HG02623 (cell line): ENCODE measurements around the gene BCL2L1.
"Not testable (repeated sequence)": the region's sequence is repeated elsewhere in the genome, so short reads cannot be mapped to it uniquely, and the experiment has no call there.

Experiments used
- ATAC-seq: cut with Tn5 transposase; IDR thresholded peaks from one replicate; pipeline ENCODE4 v1.9.1; 2021; ENCODE audit warnings: moderate library complexity; ENCODE audit not compliant: unreplicated experiment

Gene BCL2L1

DNA sequence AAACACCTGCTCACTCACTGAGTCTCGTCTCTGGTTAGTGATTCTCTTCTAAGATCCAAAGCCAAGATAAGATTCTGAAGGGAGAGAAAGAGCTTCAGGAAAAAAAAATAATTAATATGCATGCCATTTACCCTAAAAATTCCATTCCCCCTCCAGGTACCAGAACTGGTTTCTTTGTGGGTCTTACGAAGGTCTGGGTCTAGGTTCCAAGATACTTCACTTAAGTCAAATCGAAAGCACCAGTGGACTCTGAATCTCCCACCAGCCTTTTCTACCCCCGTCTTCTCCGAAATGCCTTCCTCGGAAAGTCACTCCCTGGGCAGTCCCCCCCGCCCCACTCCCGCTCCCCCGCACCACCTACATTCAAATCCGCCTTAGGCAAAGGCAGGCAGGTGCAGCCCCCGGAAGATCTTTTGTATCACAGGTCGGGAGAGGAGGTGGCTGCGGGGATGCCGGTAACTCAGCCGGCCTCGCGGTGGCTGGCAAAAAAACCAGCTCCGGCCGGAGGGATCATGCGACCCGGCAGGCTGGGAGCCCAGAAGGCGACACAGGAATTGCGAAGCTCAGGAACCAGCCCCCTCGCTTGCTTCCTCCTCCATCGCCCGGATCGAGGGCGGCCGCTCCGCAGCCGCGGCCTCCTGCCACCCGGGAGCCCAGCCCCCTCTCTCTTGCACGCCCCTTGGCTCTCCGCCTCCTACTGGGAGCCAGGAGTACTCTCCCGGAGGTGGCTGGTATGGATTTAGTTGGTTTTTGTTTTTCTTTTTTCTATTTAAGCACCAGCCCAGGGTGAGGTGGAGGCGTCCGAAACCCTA is at the start of gene BCL2L1:
TSS of gene BCL2L1 (minus strand) at position 612 of the 812 bp plus-strand sequence. CDS start 650 bp downstream, outside the sequence.
- peak; percentile 17 for ATAC-seq

DNA sequence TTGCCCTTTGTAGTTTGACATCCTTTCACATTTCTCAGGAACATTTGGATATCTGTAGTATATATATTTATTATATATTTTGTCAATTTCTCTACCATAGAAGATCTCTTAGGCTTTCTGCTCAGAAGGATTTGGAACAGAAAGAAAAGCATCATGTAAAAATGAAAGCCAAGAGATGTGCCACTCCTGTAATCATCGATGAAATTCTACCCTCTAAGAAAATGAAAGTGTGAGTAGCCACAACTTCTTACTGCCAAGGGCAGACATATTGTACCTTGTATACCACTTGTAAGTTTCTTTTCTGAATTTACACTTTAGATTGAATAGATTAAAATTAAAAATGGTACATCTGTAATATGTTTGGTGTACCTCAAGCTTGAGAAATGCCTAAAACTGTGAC is 47.6 kb upstream of the BCL2L1 start:
- ATAC-seq, result no peak

DNA sequence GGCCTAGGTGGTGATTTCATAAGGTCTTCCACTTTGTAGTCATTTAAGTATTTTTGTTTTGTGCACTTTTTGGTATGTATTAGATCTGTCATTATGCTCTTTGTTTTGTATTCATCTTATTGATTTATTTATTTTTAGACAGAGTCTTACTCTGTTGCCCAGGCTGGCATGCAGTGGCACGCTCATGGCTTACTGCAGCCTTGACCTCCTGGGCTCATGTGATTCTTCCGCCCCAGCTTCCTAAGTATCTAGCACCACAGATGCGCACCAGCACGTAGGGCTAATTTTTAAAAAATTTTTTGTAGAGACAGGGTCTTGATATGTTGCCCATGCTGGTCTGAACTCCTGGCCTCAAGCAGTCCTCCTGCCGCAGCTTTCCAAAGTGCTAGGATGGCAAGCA is 47.0 kb upstream of the BCL2L1 start:
- no peak for ATAC-seq

DNA sequence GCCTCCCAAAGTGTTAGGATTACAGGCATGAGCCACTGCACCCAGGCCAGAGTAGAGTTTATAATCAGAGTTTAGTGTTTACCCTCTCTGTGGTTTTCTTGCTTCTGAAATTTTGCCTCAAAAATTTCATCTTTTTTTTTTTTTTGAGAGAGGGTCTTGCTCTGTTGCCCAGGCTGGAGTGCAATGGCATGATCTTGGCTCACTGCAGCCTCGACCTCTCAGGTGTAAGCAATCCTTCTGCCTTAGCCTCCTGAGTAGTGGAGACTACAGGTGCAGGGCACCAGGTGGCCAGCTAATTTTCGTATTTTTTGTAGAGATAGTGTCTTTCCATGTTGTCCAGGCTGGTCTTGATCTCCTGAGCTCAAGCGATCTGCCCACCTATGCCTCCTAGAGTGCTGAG is 45.1 kb upstream of the BCL2L1 start:
- no peak for ATAC-seq

DNA sequence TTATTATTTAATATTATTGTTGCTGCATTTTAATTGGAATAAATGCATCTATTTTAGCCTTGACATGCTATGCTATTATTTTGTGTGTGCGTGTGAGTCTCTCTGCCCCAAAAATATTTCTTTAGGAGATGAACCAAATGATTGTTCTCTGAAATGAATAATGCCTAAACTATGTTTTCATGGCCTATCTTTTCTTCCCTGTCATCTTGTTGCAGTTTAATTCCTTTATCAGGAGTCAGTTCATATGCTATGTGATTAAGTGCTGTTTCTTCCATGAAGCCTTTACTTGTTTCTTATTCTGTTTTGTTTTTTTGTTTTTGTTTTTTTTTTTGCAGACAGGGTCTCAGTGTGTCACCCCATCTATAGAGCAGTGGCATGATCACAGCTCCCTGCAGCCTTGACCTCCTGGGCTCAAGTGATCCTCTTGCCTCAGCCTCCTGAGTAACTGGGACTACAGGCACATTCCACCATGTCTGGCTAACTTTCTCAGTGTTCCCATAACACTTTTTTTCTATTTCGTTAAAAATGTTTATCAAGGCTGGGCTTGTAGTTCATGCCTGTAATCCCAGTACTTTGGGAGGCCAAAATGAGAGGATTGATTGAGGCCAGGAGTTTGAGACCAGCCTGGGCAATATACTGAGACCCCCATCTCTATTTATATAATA is 42.1 kb upstream of the BCL2L1 start:
- ATAC-seq, result no peak

DNA sequence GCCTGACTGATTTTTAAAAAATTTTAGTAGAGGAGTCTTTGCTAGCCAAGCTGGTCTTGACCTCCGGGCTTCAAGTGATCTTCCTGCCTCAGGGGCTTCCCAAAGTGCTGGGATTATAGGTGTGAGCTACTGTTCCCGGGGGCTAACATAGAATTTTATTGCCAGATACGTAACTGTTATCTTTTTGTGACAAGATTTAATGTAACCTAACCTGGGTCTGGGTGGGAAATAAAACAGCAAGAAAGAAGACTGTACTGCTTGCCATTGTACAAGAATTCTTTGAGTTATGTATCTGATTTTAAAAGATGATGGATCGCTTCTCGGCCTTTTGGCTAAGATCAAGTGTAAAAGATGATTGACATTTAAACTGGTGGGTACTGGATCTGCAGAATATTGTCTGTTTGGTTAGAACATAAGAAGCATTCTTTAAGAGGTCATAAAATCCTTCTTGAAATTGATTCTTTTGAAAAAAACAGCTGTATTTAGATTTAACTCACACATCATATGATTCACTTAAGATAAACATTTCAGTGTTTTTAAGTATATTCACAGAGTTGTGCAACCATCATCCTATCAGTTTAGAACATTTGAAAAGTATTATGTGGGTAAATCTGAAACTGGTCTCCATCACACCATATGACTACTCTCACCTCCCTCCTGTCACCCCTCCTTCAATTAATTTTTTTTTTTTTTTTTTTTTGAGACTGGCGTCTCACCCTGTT is 38.0 kb upstream of the BCL2L1 start:
- ATAC-seq, result no peak

DNA sequence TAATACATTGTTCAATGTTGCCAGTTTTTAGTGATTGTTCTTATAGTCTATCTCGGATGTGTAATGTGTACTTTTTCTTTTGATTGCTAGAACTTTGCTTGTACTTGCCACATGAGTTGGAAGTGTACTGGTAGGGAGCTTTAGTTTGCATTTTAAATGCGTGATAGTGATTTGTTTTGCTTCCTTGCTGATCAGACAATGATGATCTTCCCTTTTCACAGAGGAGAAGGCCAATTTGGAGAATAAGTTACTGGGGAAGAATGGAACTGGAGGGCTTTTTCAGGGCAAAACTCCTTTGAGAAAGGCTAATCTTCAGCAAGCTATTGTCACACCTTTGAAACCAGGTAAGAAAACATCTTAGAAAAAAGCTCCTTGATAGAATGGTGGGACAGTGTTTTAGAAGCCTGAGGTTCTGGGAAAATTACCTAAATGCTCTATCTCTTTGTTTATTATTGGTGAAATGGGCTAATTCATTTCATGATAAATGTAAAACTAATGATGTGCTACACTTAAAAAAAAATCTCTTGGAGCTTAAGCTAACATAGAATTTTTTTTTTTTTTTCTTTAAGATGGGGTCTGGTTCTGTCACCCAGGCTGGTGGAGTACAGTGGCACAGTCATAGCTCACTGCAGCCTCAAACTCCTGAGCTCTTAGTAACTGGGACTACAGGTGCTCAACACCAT is 37.3 kb upstream of the BCL2L1 start:
- ATAC-seq, result no peak

DNA sequence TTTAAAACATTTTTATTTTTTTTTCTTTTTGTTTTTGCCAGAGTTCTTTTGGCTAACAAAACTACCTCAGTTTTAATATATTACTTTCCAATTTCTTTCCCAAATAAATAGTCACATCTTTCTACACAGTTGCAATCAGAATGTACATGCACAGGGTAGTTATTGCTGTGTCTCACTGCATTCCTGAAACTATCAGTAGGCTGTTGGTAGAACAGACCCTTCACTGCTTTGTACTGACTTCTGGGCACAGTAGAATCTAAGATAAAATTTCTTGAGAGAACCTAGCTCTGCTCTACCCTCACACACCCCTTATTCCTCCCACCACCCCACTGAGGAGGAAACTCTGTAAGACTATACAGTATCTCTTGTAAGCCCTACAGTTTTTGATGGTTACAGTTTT is 36.3 kb upstream of the BCL2L1 start:
- ATAC-seq, result no peak

DNA sequence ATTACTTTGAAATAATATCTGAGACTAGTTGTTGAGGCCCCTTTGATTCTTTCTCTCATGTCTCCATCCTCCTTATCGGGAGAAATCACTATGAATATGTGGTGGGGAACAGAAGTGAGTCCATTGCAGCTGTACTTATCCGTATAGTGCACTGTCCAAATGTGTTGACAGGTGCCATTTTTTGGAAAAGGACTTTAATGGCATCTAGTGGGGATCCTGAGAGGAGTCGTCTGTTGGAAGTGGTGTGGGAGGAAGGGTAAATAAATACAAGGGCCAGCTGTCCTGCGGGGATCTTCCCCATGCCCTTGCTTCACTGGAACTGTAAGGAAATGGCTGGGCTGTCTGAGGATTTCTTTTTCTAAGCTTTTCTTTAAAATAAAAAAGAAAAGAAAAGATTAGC is 35.9 kb upstream of the BCL2L1 start:
- no peak for ATAC-seq

DNA sequence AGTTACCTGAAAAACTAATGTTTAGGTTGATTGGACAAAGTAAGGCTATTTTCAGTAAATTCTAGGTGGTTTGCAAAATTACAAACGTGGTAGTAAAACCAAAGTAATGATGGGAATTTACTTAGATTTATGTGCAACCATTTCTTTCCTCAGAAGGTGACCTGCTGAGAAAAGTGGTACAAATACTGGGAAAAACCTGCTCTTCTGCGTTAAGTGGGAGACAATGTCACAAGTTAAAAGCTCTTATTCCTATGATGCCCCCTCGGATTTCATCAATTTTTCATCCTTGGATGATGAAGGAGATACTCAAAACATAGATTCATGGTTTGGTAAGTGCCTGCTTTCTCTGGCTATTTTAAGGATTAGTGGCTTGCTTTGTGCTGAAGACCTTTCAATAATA is 34.6 kb upstream of the BCL2L1 start:
- ATAC-seq, result no peak

DNA sequence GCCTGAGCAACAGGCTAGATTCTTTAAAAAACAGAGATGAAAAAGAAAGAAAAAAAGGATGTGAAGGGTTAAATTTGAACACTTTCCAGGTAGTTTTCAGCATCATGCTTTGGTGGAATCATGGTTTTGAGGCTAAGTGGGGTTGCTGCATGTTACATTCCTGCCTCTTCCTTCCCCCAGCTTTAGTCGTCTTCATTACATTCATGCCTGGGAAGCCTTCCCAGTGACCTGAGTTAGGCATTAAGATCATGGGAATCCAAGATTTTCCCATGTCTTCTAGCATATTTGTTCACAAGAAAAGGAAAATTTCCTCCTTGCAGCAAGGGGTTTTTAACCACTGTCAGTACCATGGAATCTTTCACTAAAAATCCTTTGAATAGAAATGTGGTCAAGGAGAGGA is 28.5 kb upstream of the BCL2L1 start:
- ATAC-seq, result no peak

DNA sequence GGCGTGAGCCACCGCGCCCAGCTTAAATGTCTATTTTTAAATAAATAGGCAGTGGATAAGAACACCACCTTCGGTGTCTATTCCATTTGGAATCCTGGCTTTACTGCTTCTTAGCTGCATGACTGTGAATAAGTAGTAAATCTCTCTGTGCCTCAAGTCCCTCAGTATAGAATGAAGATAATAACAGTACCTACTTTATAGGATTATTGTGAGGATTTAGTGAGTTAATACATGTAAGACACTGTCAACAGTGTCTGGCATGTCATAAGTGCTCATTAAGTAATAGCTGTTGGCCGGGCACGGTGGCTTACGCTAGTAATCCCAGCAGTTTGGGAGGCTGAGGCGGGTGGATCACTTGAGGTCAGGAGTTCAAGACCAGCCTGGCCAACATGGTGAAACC is 26.6 kb upstream of the BCL2L1 start:
- ATAC-seq, result no peak

DNA sequence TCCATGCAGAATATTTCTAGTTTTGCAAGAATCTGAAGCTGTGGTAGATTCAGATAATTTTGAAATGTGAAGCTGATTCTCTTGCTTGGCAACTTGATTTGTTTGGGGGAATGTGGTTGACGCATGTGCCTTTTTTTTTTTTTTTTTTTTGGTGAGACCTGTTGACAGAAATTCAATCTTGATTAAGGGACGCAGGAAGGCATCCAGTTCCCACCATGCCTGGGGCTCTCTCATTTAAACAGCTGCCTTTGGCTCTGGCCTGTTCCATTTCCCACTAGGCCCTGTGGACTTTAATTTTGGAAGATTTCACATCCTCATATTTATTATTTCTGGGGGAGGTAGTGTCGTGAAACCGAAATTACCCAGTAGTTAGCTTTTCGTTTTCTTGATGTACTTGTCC is 25.0 kb upstream of the BCL2L1 start:
- no peak for ATAC-seq

DNA sequence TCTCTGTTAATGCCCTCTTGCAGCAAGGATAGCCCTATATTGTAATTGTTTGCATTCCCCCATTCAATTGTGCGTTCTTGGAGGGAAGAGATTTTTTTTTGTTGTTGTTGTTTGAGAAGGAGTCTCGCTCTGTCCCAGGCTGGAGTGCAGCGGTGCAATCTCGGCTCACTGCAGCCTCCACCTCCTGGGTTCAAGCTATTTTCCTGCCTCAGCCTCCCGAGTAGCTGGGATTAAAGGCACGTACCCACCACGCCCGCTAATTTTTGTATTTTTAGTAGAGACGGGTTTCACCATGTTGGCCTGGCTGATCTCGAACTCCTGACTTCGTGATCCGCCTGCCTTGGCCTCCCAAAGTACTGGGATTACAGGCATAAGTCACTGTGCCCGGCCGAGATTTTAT is 24.4 kb upstream of the BCL2L1 start:
- ATAC-seq, result not testable (repeated sequence)

DNA sequence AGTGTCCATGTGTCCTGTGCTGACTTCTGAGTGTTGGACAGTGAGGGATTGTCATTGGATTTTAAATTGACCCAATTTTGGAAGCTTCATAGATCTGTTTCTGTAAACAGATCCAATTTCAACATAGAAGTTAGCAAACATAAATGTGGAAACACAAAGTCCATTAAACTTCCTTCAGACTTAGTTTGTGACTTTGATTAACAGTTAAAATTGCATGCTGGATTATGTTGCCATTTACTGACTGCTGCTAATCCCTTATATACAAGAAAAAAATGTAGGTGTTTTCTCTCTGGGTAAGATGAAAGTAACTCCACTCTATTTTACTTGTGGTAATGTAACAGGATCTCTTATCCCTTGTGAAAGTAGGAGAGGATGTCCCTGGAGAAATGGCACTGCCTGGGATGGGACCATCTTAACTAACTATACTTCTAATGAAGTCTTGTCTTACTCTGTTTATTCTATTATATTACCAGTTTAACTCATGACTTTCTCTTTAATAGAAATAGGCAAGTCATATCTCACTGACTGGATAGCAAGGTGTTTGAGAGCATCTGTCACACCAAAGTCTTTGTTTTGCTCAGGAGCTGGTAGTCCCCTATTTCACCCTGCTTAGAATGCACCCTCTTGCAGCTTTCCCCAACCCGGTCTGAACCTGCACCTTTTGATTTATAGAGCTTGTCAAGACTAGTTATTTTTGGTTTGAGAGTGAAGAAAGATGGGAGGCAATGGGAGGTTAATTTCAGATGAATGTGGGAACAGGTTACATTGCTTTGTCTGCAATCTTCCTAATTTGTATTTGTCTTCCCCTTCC is 23.6 kb upstream of the BCL2L1 start:
- ATAC-seq, result no peak

DNA sequence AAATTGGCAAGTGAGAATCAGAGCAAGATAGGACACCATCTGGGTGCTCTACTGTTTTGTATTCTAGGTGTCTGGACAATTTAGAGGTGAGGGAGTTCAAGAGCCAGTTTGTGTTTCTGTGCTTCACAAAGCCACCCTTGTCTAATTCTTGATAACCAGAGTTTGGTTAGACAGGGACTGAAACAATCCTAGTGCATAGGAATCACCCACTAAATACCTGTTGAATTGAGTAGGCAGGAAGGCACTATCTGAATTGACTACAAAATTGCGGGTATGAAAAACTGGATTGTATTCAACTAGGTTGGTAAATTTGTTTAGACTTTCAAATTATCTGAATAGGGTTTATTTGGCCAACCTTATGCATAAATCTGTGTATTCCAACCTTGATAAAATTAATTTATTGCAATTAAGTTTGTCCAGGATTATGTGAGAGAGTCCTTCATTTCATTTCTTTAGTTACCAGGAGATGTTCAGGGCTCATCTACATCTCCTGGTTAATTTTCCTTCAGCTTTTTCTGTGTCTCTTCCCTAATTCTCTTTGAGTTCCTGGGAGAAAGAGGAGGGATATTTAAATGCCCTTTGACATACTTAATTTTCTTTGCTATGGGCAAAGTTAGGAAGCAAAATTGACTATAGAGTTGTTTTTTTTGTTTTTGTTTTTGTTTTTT is 18.1 kb upstream of the BCL2L1 start:
- no peak for ATAC-seq

DNA sequence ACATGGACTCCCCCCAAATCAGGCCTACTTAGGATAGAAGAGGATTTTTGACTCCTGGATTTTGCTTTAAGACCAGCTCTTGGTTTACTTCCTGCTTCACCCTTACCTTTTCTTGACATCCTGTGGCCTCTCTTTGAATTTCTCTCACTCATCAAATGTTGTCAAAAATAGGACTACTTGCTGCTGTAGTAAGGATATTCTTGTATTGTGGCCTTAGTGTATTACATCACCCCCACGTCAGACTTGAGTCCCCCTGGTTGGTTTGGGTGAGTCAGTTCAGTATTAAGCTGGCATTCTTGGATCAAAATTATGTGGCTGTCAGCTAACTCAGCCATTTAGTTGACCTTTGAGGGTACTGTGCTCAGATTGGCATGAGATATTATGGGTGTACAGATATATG is 17.5 kb upstream of the BCL2L1 start:
- no peak for ATAC-seq

DNA sequence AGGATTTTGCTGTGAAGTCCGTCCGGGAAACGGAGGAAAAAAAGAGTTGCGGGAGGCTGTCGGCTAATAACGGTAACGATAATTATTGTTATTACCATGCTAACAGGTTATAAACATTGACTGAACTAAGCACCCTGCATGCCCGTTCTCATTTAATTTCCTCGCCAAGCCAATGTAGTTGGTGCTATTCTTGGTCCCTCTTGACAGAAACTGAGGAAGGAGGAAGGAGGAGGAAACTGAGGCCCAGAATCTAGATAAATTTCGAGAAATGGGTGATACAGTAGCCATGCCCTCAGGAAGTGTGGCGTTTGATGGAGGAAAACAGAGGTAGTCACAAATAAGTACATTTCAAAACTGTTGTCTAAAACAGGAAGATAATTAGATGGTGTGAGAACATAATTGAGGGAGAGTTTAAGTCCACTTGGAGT is 16.9 kb upstream of the BCL2L1 start:
- no peak for ATAC-seq

DNA sequence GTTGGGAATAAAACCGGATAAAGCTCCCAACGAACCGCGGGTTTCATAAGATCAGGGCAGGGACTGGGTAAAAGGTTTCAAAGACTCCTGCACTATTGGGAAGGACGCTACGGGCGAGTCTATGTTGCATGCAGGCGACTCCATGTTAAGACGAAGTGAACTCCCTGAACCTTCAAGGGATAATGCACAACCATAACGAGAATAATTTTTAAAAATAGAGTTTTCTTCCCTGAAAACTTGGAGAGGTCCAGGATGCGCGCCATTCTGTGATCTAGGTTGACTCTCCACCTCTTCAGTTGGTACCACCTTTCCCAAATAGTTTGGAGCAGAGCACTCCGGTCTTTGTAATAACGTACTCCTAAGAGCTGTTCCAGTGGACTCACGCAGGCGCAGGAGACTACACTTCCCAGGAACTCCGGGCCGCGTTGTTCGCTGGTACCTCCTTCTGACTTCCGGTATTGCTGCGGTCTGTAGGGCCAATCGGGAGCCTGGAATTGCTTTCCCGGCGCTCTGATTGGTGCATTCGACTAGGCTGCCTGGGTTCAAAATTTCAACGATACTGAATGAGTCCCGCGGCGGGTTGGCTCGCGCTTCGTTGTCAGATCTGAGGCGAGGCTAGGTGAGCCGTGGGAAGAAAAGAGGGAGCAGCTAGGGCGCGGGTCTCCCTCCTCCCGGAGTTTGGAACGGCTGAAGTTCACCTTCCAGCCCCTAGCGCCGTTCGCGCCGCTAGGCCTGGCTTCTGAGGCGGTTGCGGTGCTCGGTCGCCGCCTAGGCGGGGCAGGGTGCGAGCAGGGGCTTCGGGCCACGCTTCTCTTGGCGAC is 16.3 kb upstream of the BCL2L1 start, which contains the start of gene TPX2:
TSS of gene TPX2 (plus strand) at position 562 of the 821 bp plus-strand sequence. CDS start 18,187 bp downstream, outside the sequence.
- peak; percentile 96 for ATAC-seq
